GM23338 (cell line): ENCODE results near the gene CDH18. TPM values are rescaled to one million over a fixed set of nuclear protein-coding genes. Genes with fewer than 3 reads are reported as not detected.

ENCODE experiments used
- ATAC-seq: fragments of 200-7000 bp; cut with Tn5 transposase; 3 replicates; pipeline ENCODE4 v1.9.1; 2020
- DNase-seq: peaks from one replicate; pipeline ENCODE4 v3.0.0-alpha.2; 2015; ENCODE audit warnings: low spot score
- H2AFZ ChIP-seq: fragments of 200-600 bp; sonication (generic); 2 replicates; pipeline ENCODE4 v1.8.0; 2016; ENCODE audit warnings: antibody characterized with exemption, mild to moderate bottlenecking, moderate library complexity
- H3F3A ChIP-seq: fragments of 200-600 bp; sonication (generic); replicated peaks from 2 replicates; pipeline ENCODE4 v1.8.0; 2017; ENCODE audit warnings: antibody characterized with exemption, mixed run types, low read depth
- H3K27ac ChIP-seq: fragments of 200-600 bp; sonication (generic); 2 replicates; pipeline ENCODE4 v1.6.1; 2016; ENCODE audit warnings: low read depth
- H3K27me3 ChIP-seq: fragments of 200-600 bp; sonication (generic); 2 replicates; pipeline ENCODE4 v1.8.0; 2016; ENCODE audit warnings: mild to moderate bottlenecking, mixed run types, moderate library complexity; ENCODE audit not compliant: insufficient read depth
- H3K36me3 ChIP-seq: fragments of 200-600 bp; sonication (generic); 2 replicates; pipeline ENCODE4 v1.8.0; 2016; ENCODE audit warnings: mild to moderate bottlenecking; ENCODE audit not compliant: insufficient read depth
- H3K4me1 ChIP-seq: fragments of 200-600 bp; sonication (generic); 2 replicates; pipeline ENCODE4 v1.8.0; 2016; ENCODE audit warnings: mild to moderate bottlenecking, moderate library complexity; ENCODE audit not compliant: insufficient read depth
- H3K4me2 ChIP-seq: fragments of 200-600 bp; sonication (generic); 2 replicates; pipeline ENCODE4 v1.7.1; 2017; ENCODE audit warnings: mixed run types
- H3K4me3 ChIP-seq: fragments of 200-600 bp; sonication (generic); 2 replicates; pipeline ENCODE4 v1.6.1; 2016; ENCODE audit warnings: mixed run types
- H3K79me2 ChIP-seq: fragments of 200-600 bp; sonication (generic); replicated peaks from 2 replicates; pipeline ENCODE4 v1.8.0; 2017; ENCODE audit warnings: mild to moderate bottlenecking; ENCODE audit not compliant: insufficient read depth
- H3K9me2 ChIP-seq: fragments of 200-600 bp; sonication (generic); 2 replicates; pipeline ENCODE4 v1.8.0; 2017; ENCODE audit not compliant: insufficient read depth
- H4K20me1 ChIP-seq: fragments of 200-600 bp; sonication (generic); replicated peaks from 2 replicates; pipeline ENCODE4 v1.8.0; 2017; ENCODE audit warnings: mild to moderate bottlenecking; ENCODE audit not compliant: insufficient read depth
- H3K27ac Mint-ChIP-seq: 2 replicates; pipeline ENCODE4 v1.8.0; 2020; ENCODE audit warnings: inconsistent platforms, mild to moderate bottlenecking, moderate library complexity, mixed read lengths
- H3K27me3 Mint-ChIP-seq: 3 replicates; pipeline ENCODE4 v1.8.0; 2022; ENCODE audit warnings: low read depth, mild to moderate bottlenecking, moderate library complexity, mixed read lengths, inconsistent platforms; ENCODE audit not compliant: insufficient read depth, poor library complexity
- H3K36me3 Mint-ChIP-seq: 3 replicates; pipeline ENCODE4 v1.8.0; 2021; ENCODE audit warnings: low read depth, mild to moderate bottlenecking, inconsistent platforms, moderate library complexity, mixed read lengths
- H3K4me1 Mint-ChIP-seq: 3 replicates; pipeline ENCODE4 v1.8.0; 2020; ENCODE audit warnings: mild to moderate bottlenecking, inconsistent platforms, mixed read lengths
- H3K4me3 Mint-ChIP-seq: 3 replicates; pipeline ENCODE4 v1.8.0; 2021; ENCODE audit warnings: moderate library complexity, mild to moderate bottlenecking, inconsistent platforms, mixed read lengths
- H3K9me3 Mint-ChIP-seq: 3 replicates; pipeline ENCODE4 v1.8.0; 2020; ENCODE audit warnings: moderate library complexity, mild to moderate bottlenecking, inconsistent platforms, mixed read lengths
- CREB1 ChIP-seq: fragments of 250-450 bp; sonication (Bioruptor Pico); IDR thresholded peaks from 2 replicates; pipeline ENCODE4 v1.5.0; 2020; ENCODE audit warnings: low read depth, mild to moderate bottlenecking, moderate library complexity
- EZH2 ChIP-seq: fragments of 200-600 bp; sonication (generic); IDR thresholded peaks from one replicate; pipeline ENCODE4 v1.8.0; 2017; ENCODE audit warnings: antibody characterized with exemption, mild to moderate bottlenecking, low read depth; ENCODE audit not compliant: unreplicated experiment
- EZH2phosphoT487 ChIP-seq: fragments of 200-600 bp; sonication (generic); IDR thresholded peaks from one replicate; pipeline ENCODE4 v1.8.1; 2018; ENCODE audit warnings: antibody characterized with exemption; ENCODE audit not compliant: unreplicated experiment
- JUNB ChIP-seq: IDR thresholded peaks from one replicate; pipeline ENCODE4 v1.6.1; 2016; ENCODE audit warnings: antibody characterized with exemption; ENCODE audit not compliant: unreplicated experiment
- NANOG ChIP-seq: IDR thresholded peaks from 2 replicates; pipeline ENCODE4 v1.6.1; 2016; ENCODE audit warnings: antibody characterized with exemption, borderline replicate concordance
- POLR2AphosphoS5 ChIP-seq: IDR thresholded peaks from 2 replicates; pipeline ENCODE4 v1.6.1; 2016; ENCODE audit warnings: antibody characterized with exemption, low read depth
- STAT1 ChIP-seq: IDR thresholded peaks from one replicate; pipeline ENCODE4 v1.6.1; 2016; ENCODE audit warnings: antibody characterized with exemption; ENCODE audit not compliant: unreplicated experiment
- ZNF114 ChIP-seq: fragments of 250-450 bp; sonication (Bioruptor Pico); IDR thresholded peaks from 2 replicates; pipeline ENCODE4 v1.5.0; 2020; ENCODE audit warnings: mild to moderate bottlenecking, moderate library complexity
- ZNF331 ChIP-seq: fragments of 250-450 bp; sonication (Bioruptor Pico); IDR thresholded peaks from 2 replicates; pipeline ENCODE4 v1.5.0; 2020; ENCODE audit warnings: low read depth, mild to moderate bottlenecking, moderate library complexity
- polyA plus RNA-seq: library from polyadenylated mRNA; unstranded; fragments of >200 nt; fragmentation: Nextera tagmentation; extraction: Ambion mirVana; gene quantifications from 2 replicates; pipeline ENCODE4 v1.2.1, GENCODE V29; 2016
- total RNA-seq: library from RNA; depleted of rRNA; stranded (reverse); fragments of >200 nt; shearing (Covaris generic); gene quantifications from 2 replicates; pipeline ENCODE4 v1.2.3, GENCODE V29; 2014
- TF ChIP-seq, protein P1 (sequence below), 2 experiments: fragments of 200-600 bp in 1 of 2; sonication (generic) in 1 of 2; conservative IDR thresholded peaks; 2 replicates each; pipeline versions ENCODE4 v1.5.1 to v1.6.1; 2016 to 2017; ENCODE audit warnings: antibody characterized with exemption in 2 of 2, low read depth in 2 of 2, mild to moderate bottlenecking in 2 of 2, moderate library complexity in 1 of 2
- TF ChIP-seq, protein P2 (sequence below): IDR thresholded peaks from one replicate; pipeline ENCODE4 v1.6.1; 2018; ENCODE audit warnings: antibody characterized with exemption; ENCODE audit not compliant: unreplicated experiment
- TF ChIP-seq, protein P3 (sequence below): fragments of 250-450 bp; sonication (Bioruptor Pico); IDR thresholded peaks from 2 replicates; pipeline ENCODE4 v1.5.0; 2020; ENCODE audit warnings: mild to moderate bottlenecking, moderate library complexity
- TF ChIP-seq, protein P4 (sequence below): IDR thresholded peaks from 2 replicates; pipeline ENCODE4 v1.6.1; 2016; ENCODE audit warnings: antibody characterized with exemption

The CDH18 gene
- total and polyA plus RNA-seq, 2 experiments from 2014 or later: 1.3 TPM; not detected in 1

DNA sequence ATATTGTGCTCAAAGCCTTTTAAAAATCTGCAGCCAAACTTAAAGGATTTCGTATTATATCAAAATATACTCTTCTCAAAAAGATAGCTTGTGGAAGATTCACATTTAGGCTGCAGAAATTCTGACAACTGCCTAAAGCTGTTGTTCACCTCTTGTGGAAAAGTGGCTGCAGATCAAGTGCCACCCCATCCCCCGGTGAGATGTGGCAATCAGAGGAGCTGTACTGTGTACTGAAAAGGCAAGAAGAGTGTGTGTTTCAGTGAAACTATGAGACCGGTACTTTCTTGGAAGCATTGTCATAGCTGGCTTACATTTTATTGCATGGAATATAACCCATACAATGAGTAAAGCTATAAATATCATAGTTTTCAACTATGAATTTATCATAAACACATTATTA, 64.3 kb downstream of the CDH18 start:
- Mint-ChIP-seq H3K27ac (no peak overlapping the region), H3K36me3 (no peaks in the 10 kb centered on the region), H3K4me3 (no peak overlapping the region), H3K9me3 (no peaks in the 10 kb centered on the region), H3K27me3 (no peaks in the 10 kb centered on the region), H3K4me1 (peaks cover 14% of the 10 kb centered on the region)
- H3F3A ChIP-seq: no peaks in the 10 kb centered on the region
- H2AFZ ChIP-seq: no peak overlapping the region
- H3K36me3 ChIP-seq: no peaks in the 10 kb centered on the region
- H4K20me1 ChIP-seq: no peaks in the 10 kb centered on the region
- no peak overlapping the region for H3K4me2 ChIP-seq
- H3K4me3 ChIP-seq: no peak overlapping the region
- TF ChIP-seq EZH2: no peak
- TF ChIP-seq CREB1 (CRISPR knock-in tag): no peak
- TF ChIP-seq ZNF114 (CRISPR knock-in tag): no peak
- TF ChIP-seq, protein P1, sequence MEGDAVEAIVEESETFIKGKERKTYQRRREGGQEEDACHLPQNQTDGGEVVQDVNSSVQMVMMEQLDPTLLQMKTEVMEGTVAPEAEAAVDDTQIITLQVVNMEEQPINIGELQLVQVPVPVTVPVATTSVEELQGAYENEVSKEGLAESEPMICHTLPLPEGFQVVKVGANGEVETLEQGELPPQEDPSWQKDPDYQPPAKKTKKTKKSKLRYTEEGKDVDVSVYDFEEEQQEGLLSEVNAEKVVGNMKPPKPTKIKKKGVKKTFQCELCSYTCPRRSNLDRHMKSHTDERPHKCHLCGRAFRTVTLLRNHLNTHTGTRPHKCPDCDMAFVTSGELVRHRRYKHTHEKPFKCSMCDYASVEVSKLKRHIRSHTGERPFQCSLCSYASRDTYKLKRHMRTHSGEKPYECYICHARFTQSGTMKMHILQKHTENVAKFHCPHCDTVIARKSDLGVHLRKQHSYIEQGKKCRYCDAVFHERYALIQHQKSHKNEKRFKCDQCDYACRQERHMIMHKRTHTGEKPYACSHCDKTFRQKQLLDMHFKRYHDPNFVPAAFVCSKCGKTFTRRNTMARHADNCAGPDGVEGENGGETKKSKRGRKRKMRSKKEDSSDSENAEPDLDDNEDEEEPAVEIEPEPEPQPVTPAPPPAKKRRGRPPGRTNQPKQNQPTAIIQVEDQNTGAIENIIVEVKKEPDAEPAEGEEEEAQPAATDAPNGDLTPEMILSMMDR (conservative IDR thresholded peaks at IDR 0.05; ENCODE audit: low read depth in 2 of 2): no peak
- TF ChIP-seq, protein P2, sequence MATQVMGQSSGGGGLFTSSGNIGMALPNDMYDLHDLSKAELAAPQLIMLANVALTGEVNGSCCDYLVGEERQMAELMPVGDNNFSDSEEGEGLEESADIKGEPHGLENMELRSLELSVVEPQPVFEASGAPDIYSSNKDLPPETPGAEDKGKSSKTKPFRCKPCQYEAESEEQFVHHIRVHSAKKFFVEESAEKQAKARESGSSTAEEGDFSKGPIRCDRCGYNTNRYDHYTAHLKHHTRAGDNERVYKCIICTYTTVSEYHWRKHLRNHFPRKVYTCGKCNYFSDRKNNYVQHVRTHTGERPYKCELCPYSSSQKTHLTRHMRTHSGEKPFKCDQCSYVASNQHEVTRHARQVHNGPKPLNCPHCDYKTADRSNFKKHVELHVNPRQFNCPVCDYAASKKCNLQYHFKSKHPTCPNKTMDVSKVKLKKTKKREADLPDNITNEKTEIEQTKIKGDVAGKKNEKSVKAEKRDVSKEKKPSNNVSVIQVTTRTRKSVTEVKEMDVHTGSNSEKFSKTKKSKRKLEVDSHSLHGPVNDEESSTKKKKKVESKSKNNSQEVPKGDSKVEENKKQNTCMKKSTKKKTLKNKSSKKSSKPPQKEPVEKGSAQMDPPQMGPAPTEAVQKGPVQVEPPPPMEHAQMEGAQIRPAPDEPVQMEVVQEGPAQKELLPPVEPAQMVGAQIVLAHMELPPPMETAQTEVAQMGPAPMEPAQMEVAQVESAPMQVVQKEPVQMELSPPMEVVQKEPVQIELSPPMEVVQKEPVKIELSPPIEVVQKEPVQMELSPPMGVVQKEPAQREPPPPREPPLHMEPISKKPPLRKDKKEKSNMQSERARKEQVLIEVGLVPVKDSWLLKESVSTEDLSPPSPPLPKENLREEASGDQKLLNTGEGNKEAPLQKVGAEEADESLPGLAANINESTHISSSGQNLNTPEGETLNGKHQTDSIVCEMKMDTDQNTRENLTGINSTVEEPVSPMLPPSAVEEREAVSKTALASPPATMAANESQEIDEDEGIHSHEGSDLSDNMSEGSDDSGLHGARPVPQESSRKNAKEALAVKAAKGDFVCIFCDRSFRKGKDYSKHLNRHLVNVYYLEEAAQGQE: no peak
- TF ChIP-seq JUNB: no peak
- no peak for TF ChIP-seq POLR2AphosphoS5
- TF ChIP-seq STAT1: no peak
- TF ChIP-seq EZH2phosphoT487: no peak
- TF ChIP-seq NANOG: no peak
- no peak for TF ChIP-seq ZNF331 (CRISPR knock-in tag)
- TF ChIP-seq, protein P3, sequence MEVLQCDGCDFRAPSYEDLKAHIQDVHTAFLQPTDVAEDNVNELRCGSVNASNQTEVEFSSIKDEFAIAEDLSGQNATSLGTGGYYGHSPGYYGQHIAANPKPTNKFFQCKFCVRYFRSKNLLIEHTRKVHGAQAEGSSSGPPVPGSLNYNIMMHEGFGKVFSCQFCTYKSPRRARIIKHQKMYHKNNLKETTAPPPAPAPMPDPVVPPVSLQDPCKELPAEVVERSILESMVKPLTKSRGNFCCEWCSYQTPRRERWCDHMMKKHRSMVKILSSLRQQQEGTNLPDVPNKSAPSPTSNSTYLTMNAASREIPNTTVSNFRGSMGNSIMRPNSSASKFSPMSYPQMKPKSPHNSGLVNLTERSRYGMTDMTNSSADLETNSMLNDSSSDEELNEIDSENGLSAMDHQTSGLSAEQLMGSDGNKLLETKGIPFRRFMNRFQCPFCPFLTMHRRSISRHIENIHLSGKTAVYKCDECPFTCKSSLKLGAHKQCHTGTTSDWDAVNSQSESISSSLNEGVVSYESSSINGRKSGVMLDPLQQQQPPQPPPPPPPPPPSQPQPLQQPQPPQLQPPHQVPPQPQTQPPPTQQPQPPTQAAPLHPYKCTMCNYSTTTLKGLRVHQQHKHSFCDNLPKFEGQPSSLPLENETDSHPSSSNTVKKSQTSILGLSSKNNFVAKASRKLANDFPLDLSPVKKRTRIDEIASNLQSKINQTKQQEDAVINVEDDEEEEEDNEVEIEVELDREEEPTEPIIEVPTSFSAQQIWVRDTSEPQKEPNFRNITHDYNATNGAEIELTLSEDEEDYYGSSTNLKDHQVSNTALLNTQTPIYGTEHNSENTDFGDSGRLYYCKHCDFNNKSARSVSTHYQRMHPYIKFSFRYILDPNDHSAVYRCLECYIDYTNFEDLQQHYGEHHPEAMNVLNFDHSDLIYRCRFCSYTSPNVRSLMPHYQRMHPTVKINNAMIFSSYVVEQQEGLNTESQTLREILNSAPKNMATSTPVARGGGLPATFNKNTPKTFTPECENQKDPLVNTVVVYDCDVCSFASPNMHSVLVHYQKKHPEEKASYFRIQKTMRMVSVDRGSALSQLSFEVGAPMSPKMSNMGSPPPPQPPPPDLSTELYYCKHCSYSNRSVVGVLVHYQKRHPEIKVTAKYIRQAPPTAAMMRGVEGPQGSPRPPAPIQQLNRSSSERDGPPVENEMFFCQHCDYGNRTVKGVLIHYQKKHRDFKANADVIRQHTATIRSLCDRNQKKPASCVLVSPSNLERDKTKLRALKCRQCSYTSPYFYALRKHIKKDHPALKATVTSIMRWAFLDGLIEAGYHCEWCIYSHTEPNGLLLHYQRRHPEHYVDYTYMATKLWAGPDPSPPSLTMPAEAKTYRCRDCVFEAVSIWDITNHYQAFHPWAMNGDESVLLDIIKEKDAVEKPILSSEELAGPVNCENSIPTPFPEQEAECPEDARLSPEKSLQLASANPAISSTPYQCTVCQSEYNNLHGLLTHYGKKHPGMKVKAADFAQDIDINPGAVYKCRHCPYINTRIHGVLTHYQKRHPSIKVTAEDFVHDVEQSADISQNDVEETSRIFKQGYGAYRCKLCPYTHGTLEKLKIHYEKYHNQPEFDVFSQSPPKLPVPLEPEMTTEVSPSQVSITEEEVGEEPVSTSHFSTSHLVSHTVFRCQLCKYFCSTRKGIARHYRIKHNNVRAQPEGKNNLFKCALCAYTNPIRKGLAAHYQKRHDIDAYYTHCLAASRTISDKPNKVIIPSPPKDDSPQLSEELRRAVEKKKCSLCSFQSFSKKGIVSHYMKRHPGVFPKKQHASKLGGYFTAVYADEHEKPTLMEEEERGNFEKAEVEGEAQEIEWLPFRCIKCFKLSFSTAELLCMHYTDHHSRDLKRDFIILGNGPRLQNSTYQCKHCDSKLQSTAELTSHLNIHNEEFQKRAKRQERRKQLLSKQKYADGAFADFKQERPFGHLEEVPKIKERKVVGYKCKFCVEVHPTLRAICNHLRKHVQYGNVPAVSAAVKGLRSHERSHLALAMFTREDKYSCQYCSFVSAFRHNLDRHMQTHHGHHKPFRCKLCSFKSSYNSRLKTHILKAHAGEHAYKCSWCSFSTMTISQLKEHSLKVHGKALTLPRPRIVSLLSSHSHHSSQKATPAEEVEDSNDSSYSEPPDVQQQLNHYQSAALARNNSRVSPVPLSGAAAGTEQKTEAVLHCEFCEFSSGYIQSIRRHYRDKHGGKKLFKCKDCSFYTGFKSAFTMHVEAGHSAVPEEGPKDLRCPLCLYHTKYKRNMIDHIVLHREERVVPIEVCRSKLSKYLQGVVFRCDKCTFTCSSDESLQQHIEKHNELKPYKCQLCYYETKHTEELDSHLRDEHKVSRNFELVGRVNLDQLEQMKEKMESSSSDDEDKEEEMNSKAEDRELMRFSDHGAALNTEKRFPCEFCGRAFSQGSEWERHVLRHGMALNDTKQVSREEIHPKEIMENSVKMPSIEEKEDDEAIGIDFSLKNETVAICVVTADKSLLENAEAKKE (CRISPR knock-in tag): no peak
- TF ChIP-seq, protein P4, sequence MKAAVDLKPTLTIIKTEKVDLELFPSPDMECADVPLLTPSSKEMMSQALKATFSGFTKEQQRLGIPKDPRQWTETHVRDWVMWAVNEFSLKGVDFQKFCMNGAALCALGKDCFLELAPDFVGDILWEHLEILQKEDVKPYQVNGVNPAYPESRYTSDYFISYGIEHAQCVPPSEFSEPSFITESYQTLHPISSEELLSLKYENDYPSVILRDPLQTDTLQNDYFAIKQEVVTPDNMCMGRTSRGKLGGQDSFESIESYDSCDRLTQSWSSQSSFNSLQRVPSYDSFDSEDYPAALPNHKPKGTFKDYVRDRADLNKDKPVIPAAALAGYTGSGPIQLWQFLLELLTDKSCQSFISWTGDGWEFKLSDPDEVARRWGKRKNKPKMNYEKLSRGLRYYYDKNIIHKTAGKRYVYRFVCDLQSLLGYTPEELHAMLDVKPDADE: no peak
- H3K27ac ChIP-seq: no peak overlapping the region
- no peak for DNase-seq
- no peaks in the 10 kb centered on the region for H3K9me2 ChIP-seq
- ATAC-seq: no peak
- H3K79me2 ChIP-seq: no peaks in the 10 kb centered on the region
- H3K4me1 ChIP-seq: peaks cover 17% of the 10 kb centered on the region
- H3K27me3 ChIP-seq: no peaks in the 10 kb centered on the region
